ENCODE data around the gene HOXB6.

GRCh38 chr17:48630925-48631692, 26.3 kb upstream of the HOXB6 start:
- TF ChIP-seq CTCF (IDR thresholded peaks at IDR 0.05) = no peak
- no peak for TF ChIP-seq POLR2A (IDR thresholded peaks at IDR 0.05)

Measured in uterus (tissue), 2 donors.